Fibroblast of pulmonary artery (primary cell): Measurements from ENCODE around the gene PDCD2L.

Source experiments
- DNase-seq: peaks from one replicate; pipeline ENCODE4 v3.0.0-alpha.2; 2010; ENCODE audit warnings: low read depth
- H3K4me3 ChIP-seq: replicated peaks from 2 replicates; pipeline ENCODE4 v1.5.1; 2011; ENCODE audit warnings: low read depth, mild to moderate bottlenecking, control low read depth, low read length, moderate library complexity
- CTCF ChIP-seq: IDR thresholded peaks from 2 replicates; pipeline ENCODE4 v1.5.1; 2011; ENCODE audit warnings: mild to moderate bottlenecking, control low read depth, low read length, inconsistent platforms; ENCODE audit errors: missing control alignments

Gene PDCD2L

GRCh38 chr19:34360354-34360909 lies 43.8 kb upstream of the PDCD2L start:
- no peak overlapping the region for H3K4me3 ChIP-seq
- TF ChIP-seq CTCF: no peak
- no peak for DNase-seq

GRCh38 chr19:34362679-34363069 lies 41.5 kb upstream of the PDCD2L start:
- no peak for DNase-seq
- TF ChIP-seq CTCF: no peak
- H3K4me3 ChIP-seq: no peak overlapping the region

- TF ChIP-seq CTCF: no peak
- no peak for DNase-seq
- H3K4me3 ChIP-seq: no peak overlapping the region
Observed at GRCh38 chr19:34363094-34363493, 41.1 kb upstream of the PDCD2L start.

- H3K4me3 ChIP-seq: no peak overlapping the region
- no peak for TF ChIP-seq CTCF
- DNase-seq: no peak
Observed at GRCh38 chr19:34363930-34364329, 40.3 kb upstream of the PDCD2L start.

GRCh38 chr19:34364462-34364829 lies 39.8 kb upstream of the PDCD2L start:
- no peak for DNase-seq
- peak overlapping the region; percentile 67 for H3K4me3 ChIP-seq
- TF ChIP-seq CTCF: no peak

- peak within 1 kb of the TSS; percentile 67 for H3K4me3 ChIP-seq
- peak; percentile 40 for DNase-seq
- no peak for TF ChIP-seq CTCF
Observed at GRCh38 chr19:34364830-34365462, 39.3 kb upstream of the PDCD2L start, which contains the start of gene GPI. Gene GPI, plus strand, starts transcription at chr19:34365196. Its CDS starts 71 bp downstream, at chr19:34365267.
